ENCODE data around the gene FANCE. TPM values are rescaled to one million over a fixed set of nuclear protein-coding genes. Genes with fewer than 3 reads are reported as not detected.

The FANCE gene
- total and polyA plus RNA-seq, 9 of the 15 experiments (the other 6 are each of a cell fraction or from before 2014, with no cell fraction given) = 5.7 to 30.2 (median 17.0) TPM

GRCh38 chr6:35402856-35403191, 49.3 kb upstream of the FANCE start:
- BruUV-seq (replicated peaks) = no TSS peak
- WGBS (ENCODE audit: insufficient coverage, low coverage, missing lambda C conversion rate) = 24% methylated on average over 5 of the region's 5 CpGs
- POLR2A ChIA-PET = no interaction called here
- DNase-seq (ENCODE audit: extremely low read depth in 1 of 4, low spot score in 3 of 4) (no peak), ATAC-seq (no peak), FAIRE-seq (no peak)
- Histone ChIP-seq H3K9me1 (ENCODE audit: control insufficient read depth, insufficient read depth, low read length) (no peaks in the 10 kb centered on the region), H3K9ac (ENCODE audit: insufficient read depth in 1 of 2, low read depth in 2 of 2, low read length in 2 of 2) (no peak overlapping the region; a peak in 1 of 4 replicates), H2AFZ (ENCODE audit: low read depth, low read length) (no peak overlapping the region), H3K36me3 (ENCODE audit: control insufficient read depth, insufficient read depth, low read length) (no peaks in the 10 kb centered on the region), H4K20me1 (replicated peaks; ENCODE audit: control insufficient read depth, insufficient read depth, low read length) (peaks cover 37% of the 10 kb centered on the region), H3K4me2 (ENCODE audit: insufficient read depth, low read length) (no peak overlapping the region), H3K27ac (ENCODE audit: extremely low read depth, low read depth, low read length) (no peak overlapping the region), H3K79me2 (ENCODE audit: control insufficient read depth, insufficient read depth, low read length) (no peaks in the 10 kb centered on the region), H3K4me3 (no peak overlapping the region), H3K9me3 (replicated peaks; ENCODE audit: control insufficient read depth, insufficient read depth, low read depth, low read length) (no peaks in the 10 kb centered on the region), H3K4me1 (replicated peaks in 1 of 2; ENCODE audit: control insufficient read depth in 2 of 2, insufficient read depth in 2 of 2, low read length in 2 of 2) (peaks cover 0 to 5% of the 10 kb centered on the region in 2 experiments; a peak in 1 of 5 replicates), H3K27me3 (ENCODE audit: control insufficient read depth in 2 of 2, insufficient read depth in 2 of 2, low read length in 2 of 2) (no peaks in the 10 kb centered on the region)
- CTCF ChIA-PET (ENCODE audit: low intra/inter-chr PET ratio) = no interaction called here
- in situ Hi-C loops (cut with MboI) = no loop called here
- TF ChIP-seq YY1 (IDR thresholded peaks at IDR 0.05; ENCODE audit: borderline replicate concordance in 1 of 3, control insufficient read depth in 1 of 3, extremely low read depth in 1 of 3, insufficient read depth in 3 of 3, insufficient read length in 1 of 3, insufficient replicate concordance in 2 of 3, low read depth in 1 of 3, low read length in 2 of 3) = no peak
- no peak for TF ChIP-seq ZSCAN32 (CRISPR knock-in tag; IDR thresholded peaks at IDR 0.05)
- TF ChIP-seq GABPA (tag; conservative IDR thresholded peaks at IDR 0.05; ENCODE audit: low read depth) = no peak
- TF ChIP-seq SAFB2 (IDR thresholded peaks at IDR 0.05; ENCODE audit: borderline replicate concordance, low read depth, low read length, severe bottlenecking) = no peak
- no peak for TF ChIP-seq ZNF24 (IDR thresholded peaks at IDR 0.05)
- TF ChIP-seq GATA2 (CRISPR knock-in tag; IDR thresholded peaks at IDR 0.05) = no peak
- intact Hi-C loops (cut with micrococcal nuclease) = no loop called here
